Measurements from ENCODE around the gene RPAP2.
A peak's percentile ranks its signal among the peaks of the same experiment; 100 is the strongest.
"Not testable (repeated sequence)": the region's sequence is repeated elsewhere in the genome, so short reads cannot be mapped to it uniquely, and the experiment has no call there.

Gene RPAP2

GRCh38 chr1:92298573-92299476 lies at the start of gene RPAP2, which contains the start of gene GLMN:
TSS of gene RPAP2 (plus strand) at chr1:92299059. CDS start at chr1:92299074, 15 bp downstream.
TSS of gene GLMN (minus strand) at chr1:92298987. CDS start at chr1:92297999, 988 bp downstream.
- DNase-seq (ENCODE audit: low read depth) = peak; percentile 47

- DNase-seq (ENCODE audit: low read depth) = not testable (repeated sequence)
These were observed 44.1 kb upstream of the RPAP2 start for GRCh38 chr1:92254714-92255113.

GRCh38 chr1:92259350-92259749 lies 39.5 kb upstream of the RPAP2 start:
- DNase-seq (ENCODE audit: low read depth) = no peak

GRCh38 chr1:92262516-92262915 lies 36.3 kb upstream of the RPAP2 start:
- DNase-seq (ENCODE audit: low read depth) = no peak

GRCh38 chr1:92273039-92273438 lies 25.8 kb upstream of the RPAP2 start:
- no peak for DNase-seq (ENCODE audit: low read depth)

GRCh38 chr1:92274939-92275338 lies 23.9 kb upstream of the RPAP2 start:
- DNase-seq (ENCODE audit: low read depth) = no peak

GRCh38 chr1:92276082-92276481 lies 22.8 kb upstream of the RPAP2 start:
- no peak for DNase-seq (ENCODE audit: low read depth)

GRCh38 chr1:92277105-92277723 lies 21.6 kb upstream of the RPAP2 start:
- no peak for DNase-seq (ENCODE audit: low read depth)

- not testable (repeated sequence) for DNase-seq (ENCODE audit: low read depth)
These were observed 19.1 kb upstream of the RPAP2 start for GRCh38 chr1:92279781-92280180.

- DNase-seq (ENCODE audit: low read depth) = not testable (repeated sequence)
These were observed 17.4 kb upstream of the RPAP2 start for GRCh38 chr1:92281411-92281810.

GRCh38 chr1:92291372-92291999 lies 7.4 kb upstream of the RPAP2 start:
- no peak for DNase-seq (ENCODE audit: low read depth)

- DNase-seq (ENCODE audit: low read depth) = no peak
These were observed 666 bp upstream of the RPAP2 start for GRCh38 chr1:92298213-92298572.

- DNase-seq (ENCODE audit: low read depth) = no peak
These were observed 755 bp downstream of the RPAP2 start for GRCh38 chr1:92299477-92300150.

GRCh38 chr1:92301021-92301420 lies 2.2 kb downstream of the RPAP2 start:
- DNase-seq (ENCODE audit: low read depth) = no peak

GRCh38 chr1:92306020-92306419 lies 7.2 kb downstream of the RPAP2 start:
- DNase-seq (ENCODE audit: low read depth) = no peak

- no peak for DNase-seq (ENCODE audit: low read depth)
These were observed 9.1 kb downstream of the RPAP2 start for GRCh38 chr1:92307980-92308379.

GRCh38 chr1:92310185-92310597 lies 11.3 kb downstream of the RPAP2 start:
- DNase-seq (ENCODE audit: low read depth) = no peak

- DNase-seq (ENCODE audit: low read depth) = no peak
These were observed 15.2 kb downstream of the RPAP2 start for GRCh38 chr1:92314024-92314423.

- no peak for DNase-seq (ENCODE audit: low read depth)
These were observed 17.1 kb downstream of the RPAP2 start for GRCh38 chr1:92315766-92316599.

- DNase-seq (ENCODE audit: low read depth) = no peak
These were observed 19.1 kb downstream of the RPAP2 start for GRCh38 chr1:92317836-92318493.
